Right lobe of liver (tissue), 4 donors: Measurements from ENCODE around the gene NEURL1.

Experiments used
- CTCF ChIP-seq, 4 donors: fragments of 200-600 bp in 3 of 4; fragments of 450-650 bp in 1 of 4; IDR thresholded peaks; one replicate each; pipeline versions ENCODE4 v1.5.1 to v1.8.0; 2016 to 2022; ENCODE audit warnings: antibody characterized with exemption in 4 of 4, mild to moderate bottlenecking in 2 of 4
- POLR2A ChIP-seq: fragments of 450-650 bp; IDR thresholded peaks from one replicate; pipeline ENCODE4 v1.6.1; 2017; ENCODE audit warnings: antibody characterized with exemption, mild to moderate bottlenecking
- donor health status: DM: no; HTN: no; CAD: no.
- donor health status: DM: no; HTN: no; CAD: no.
- donor health status: DM: no; HTN: yes; CAD: no.

- no peak for TF ChIP-seq CTCF (IDR thresholded peaks at IDR 0.05)
- TF ChIP-seq POLR2A, result no peak
Measured at GRCh38 chr10:103570844-103571655, 77.5 kb downstream of the NEURL1 start.
